Measurements from ENCODE around the gene RAB18.

Gene RAB18

DNA sequence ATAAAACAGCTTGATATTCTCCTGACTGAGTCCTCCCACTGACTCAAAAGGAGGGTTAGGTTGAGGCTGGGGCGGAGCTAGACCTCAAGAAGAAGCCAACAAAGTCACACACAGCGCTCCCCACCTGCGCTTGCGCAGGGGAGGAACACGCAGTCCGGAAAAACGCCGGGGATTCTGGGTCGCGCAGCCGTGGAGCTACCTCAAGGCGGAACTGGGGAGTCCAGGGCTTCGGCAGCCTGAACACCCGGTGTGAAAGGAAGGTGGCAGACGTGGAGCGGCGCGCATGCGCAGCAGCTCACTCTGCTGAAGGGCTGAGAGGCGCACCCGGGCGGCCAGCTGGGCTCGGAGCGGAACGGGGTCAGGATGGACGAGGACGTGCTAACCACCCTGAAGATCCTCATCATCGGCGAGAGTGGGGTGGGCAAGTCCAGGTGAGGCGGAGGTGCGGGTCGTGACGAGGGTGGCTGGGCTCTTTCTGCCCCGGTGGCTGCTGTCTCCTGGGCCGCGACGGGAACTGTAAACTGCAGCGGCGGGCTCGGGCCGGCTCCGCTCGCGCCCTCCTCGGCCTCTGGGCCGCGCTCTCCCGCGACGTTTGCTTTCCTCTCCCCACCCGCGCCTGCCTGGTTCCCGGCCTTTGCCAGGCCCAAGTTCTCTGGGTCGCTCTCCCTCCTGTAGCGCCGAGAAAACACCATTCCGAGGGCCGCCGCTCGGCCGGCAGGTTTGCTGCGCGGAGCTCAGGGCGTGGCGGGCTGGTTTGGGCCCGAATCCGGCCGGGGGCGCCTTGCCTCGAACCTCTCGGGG lies at the start of gene RAB18:
Gene RAB18 (plus strand): TSS at position 298 of the 801 bp plus-strand sequence. CDS start 66 bp downstream, at position 364.
- TF ChIP-seq NFIC (IDR thresholded peaks at IDR 0.05) (0 out of 2 replicates have a peak, but pooled peaks have one; percentile 29), YY1 (IDR thresholded peaks at IDR 0.05; ENCODE audit: low read depth) (peak; percentile 82), RAD21 (IDR thresholded peaks at IDR 0.05; ENCODE audit: low read depth) (no peak), CREB1 (IDR thresholded peaks at IDR 0.05; ENCODE audit: low read depth) (no peak), TCF12 (IDR thresholded peaks at IDR 0.05; ENCODE audit: low read depth) (peak; percentile 65; the same call in 1 of the 2 replicates), EP300 (IDR thresholded peaks at IDR 0.05; ENCODE audit: borderline replicate concordance) (no peak), TAF1 (IDR thresholded peaks at IDR 0.05; ENCODE audit: low read depth) (peak; percentile 92), ZBTB7A (IDR thresholded peaks at IDR 0.05; ENCODE audit: low read depth) (no peak), CEBPB (IDR thresholded peaks at IDR 0.05) (no peak), FOXM1 (IDR thresholded peaks at IDR 0.05; ENCODE audit: borderline replicate concordance, low read depth) (no peak), TEAD4 (IDR thresholded peaks at IDR 0.05) (no peak), EGR1 (IDR thresholded peaks at IDR 0.05) (no peak)
- TF ChIP-seq, protein P1, sequence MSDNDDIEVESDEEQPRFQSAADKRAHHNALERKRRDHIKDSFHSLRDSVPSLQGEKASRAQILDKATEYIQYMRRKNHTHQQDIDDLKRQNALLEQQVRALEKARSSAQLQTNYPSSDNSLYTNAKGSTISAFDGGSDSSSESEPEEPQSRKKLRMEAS (IDR thresholded peaks at IDR 0.05) = peak; percentile 84
- TF ChIP-seq, protein P2, sequence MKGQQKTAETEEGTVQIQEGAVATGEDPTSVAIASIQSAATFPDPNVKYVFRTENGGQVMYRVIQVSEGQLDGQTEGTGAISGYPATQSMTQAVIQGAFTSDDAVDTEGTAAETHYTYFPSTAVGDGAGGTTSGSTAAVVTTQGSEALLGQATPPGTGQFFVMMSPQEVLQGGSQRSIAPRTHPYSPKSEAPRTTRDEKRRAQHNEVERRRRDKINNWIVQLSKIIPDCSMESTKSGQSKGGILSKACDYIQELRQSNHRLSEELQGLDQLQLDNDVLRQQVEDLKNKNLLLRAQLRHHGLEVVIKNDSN (IDR thresholded peaks at IDR 0.05) = 0 out of 2 replicates have a peak, but pooled peaks have one; percentile 41
- TF ChIP-seq, protein P3, sequence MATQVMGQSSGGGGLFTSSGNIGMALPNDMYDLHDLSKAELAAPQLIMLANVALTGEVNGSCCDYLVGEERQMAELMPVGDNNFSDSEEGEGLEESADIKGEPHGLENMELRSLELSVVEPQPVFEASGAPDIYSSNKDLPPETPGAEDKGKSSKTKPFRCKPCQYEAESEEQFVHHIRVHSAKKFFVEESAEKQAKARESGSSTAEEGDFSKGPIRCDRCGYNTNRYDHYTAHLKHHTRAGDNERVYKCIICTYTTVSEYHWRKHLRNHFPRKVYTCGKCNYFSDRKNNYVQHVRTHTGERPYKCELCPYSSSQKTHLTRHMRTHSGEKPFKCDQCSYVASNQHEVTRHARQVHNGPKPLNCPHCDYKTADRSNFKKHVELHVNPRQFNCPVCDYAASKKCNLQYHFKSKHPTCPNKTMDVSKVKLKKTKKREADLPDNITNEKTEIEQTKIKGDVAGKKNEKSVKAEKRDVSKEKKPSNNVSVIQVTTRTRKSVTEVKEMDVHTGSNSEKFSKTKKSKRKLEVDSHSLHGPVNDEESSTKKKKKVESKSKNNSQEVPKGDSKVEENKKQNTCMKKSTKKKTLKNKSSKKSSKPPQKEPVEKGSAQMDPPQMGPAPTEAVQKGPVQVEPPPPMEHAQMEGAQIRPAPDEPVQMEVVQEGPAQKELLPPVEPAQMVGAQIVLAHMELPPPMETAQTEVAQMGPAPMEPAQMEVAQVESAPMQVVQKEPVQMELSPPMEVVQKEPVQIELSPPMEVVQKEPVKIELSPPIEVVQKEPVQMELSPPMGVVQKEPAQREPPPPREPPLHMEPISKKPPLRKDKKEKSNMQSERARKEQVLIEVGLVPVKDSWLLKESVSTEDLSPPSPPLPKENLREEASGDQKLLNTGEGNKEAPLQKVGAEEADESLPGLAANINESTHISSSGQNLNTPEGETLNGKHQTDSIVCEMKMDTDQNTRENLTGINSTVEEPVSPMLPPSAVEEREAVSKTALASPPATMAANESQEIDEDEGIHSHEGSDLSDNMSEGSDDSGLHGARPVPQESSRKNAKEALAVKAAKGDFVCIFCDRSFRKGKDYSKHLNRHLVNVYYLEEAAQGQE (IDR thresholded peaks at IDR 0.05; ENCODE audit: low read depth) = no peak

DNA sequence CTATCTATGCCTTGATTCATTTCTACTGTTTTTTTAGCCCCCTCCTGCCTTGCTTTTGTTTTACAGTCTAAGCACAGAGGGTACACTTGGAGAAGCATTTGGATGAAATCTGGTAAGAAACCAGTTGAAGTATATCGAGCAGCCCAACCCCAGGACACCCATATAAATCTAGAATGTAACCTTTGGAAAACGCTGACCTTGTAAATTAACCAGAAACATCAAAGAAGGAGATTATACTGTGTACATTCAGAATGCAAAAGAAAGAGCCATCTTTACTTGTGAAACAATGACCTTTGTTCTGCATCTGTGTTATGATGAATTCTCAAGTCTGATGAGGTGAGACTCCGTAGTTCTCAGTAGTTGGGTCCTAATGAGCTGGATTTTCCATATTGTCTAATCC lies 49.3 kb upstream of the RAB18 start:
- TF ChIP-seq EP300 (IDR thresholded peaks at IDR 0.05; ENCODE audit: borderline replicate concordance) (no peak), EGR1 (IDR thresholded peaks at IDR 0.05) (no peak), TCF12 (IDR thresholded peaks at IDR 0.05; ENCODE audit: low read depth) (no peak), TAF1 (IDR thresholded peaks at IDR 0.05; ENCODE audit: low read depth) (no peak), YY1 (IDR thresholded peaks at IDR 0.05; ENCODE audit: low read depth) (no peak), ZBTB7A (IDR thresholded peaks at IDR 0.05; ENCODE audit: low read depth) (no peak), TEAD4 (IDR thresholded peaks at IDR 0.05) (no peak), FOXM1 (IDR thresholded peaks at IDR 0.05; ENCODE audit: borderline replicate concordance, low read depth) (no peak), NFIC (IDR thresholded peaks at IDR 0.05) (no peak), CREB1 (IDR thresholded peaks at IDR 0.05; ENCODE audit: low read depth) (no peak)
- TF ChIP-seq, protein P3 (IDR thresholded peaks at IDR 0.05; ENCODE audit: low read depth) = no peak
- TF ChIP-seq, protein P1 (IDR thresholded peaks at IDR 0.05) = no peak
- TF ChIP-seq, protein P2 (IDR thresholded peaks at IDR 0.05) = no peak

DNA sequence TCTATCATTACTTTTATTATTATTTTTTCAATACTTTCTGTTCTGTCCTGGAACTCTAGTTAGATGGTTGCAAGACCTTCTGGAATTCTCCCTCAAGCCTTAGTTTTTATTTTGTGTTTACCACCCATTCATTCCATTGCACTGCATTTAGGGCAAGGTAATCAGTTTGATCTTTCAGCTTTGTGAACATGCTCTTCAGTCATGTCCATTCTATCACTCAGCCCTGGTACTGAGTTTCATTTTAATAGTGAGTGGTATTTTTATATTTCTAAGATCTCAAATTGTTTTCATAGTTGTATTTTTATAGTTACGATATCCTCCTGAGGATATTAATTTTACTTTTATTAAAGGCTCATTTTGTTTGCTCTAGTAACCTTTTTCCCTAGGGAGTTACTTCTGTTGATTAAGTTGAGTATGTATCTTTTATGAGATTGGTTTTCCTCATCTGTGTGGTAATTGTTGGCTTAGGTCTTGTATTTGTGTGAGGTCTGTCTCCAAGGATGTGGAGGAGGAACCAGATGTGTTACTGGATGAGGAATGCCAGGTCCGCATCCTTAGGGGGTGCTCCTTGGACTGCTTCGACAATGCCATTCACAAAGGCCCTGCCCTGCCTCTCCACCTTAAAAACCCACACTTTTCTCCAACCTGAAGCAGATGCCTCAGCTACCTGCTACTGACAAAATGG lies 46.7 kb upstream of the RAB18 start:
- TF ChIP-seq CREB1 (IDR thresholded peaks at IDR 0.05; ENCODE audit: low read depth) = no peak
- TF ChIP-seq, protein P3 (IDR thresholded peaks at IDR 0.05; ENCODE audit: low read depth) = no peak
- no peak for TF ChIP-seq TAF1 (IDR thresholded peaks at IDR 0.05; ENCODE audit: low read depth)
- TF ChIP-seq TEAD4 (IDR thresholded peaks at IDR 0.05) = no peak
- TF ChIP-seq, protein P1 (IDR thresholded peaks at IDR 0.05) = no peak
- TF ChIP-seq EGR1 (IDR thresholded peaks at IDR 0.05) = no peak
- TF ChIP-seq NFIC (IDR thresholded peaks at IDR 0.05) = no peak
